Activated T-cell treated with anti-CD3 and anti-CD28 coated beads, Interleukin-2, amount 50 U/mL, for 1 hour (primary cell): ENCODE results near the gene EGR4.

Source experiments
- DNase-seq: peaks from one replicate; pipeline ENCODE4 v3.0.0-alpha.2; 2020

EGR4 gene

DNA sequence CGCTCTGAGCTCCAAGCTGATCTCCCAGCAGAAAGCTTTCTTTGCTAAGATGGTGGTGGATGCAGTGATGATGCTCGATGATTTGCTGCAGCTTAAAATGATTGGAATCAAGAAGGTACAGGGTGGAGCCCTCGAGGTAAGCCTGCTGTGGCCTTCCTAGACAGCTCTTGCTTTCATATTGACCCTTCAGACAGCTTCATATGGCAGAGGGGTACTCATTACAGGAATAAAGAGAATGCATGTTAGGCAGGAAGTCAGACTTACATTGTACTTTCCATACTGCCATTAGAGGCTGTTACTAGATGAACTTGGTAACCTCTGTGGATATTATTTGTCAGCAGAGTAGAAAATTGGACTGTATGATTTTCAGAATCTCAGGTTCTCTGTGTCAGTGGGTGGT lies 48.8 kb downstream of the EGR4 start:
- no peak for DNase-seq

DNA sequence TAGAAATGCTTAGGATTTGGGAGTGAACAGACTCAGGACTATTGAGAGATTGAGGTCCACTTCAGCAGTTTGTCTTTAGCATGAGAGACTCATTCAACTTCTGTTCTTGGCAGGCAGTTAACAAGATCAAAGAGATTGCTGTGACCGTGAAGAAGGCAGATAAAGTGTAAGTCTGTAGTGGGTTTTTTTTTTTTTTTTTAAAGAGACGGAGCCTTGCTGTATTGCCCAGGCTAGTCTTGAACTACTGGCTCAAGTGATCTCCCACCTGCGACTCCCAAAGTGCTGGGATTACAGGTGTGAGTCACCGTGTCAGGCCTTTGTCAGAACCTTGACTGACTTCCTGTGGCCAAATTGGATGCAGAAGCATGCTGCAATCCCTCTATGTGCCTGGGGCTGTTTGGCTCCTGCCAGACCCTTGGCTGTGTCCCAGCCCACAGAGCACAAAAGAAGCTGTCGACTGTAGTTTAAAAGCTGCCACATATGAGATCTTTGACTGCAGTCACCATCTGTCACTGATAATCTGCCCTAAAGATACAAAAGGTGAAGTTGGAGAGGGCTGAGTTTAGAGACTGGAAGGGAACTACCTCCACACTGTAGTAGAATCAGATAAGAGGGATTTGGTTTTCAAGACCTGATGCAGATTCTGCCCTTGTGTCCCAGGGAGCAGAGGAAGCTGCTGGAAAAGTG lies 49.3 kb downstream of the EGR4 start:
- DNase-seq, result no peak
